Measurements from ENCODE around the gene GFRA1.

- no peak for TF ChIP-seq EZH2phosphoT487 (IDR thresholded peaks at IDR 0.05; ENCODE audit: borderline replicate concordance, low read depth)
- no peak for TF ChIP-seq ZBTB33 (IDR thresholded peaks at IDR 0.05; ENCODE audit: borderline replicate concordance, low read depth)
- no peak for TF ChIP-seq FOSL2 (IDR thresholded peaks at IDR 0.05; ENCODE audit: borderline replicate concordance, low read depth)
Measured at GRCh38 chr10:116108095-116108494, 164.9 kb downstream of the GFRA1 start.

Data from SK-N-SH (cell line).